Ovary (tissue), 10 donors: ENCODE measurements around the gene BTBD19. TPM values are rescaled to one million over a fixed set of nuclear protein-coding genes. Genes with fewer than 3 reads are reported as not detected.
"Not testable (repeated sequence)": the region's sequence is repeated elsewhere in the genome, so short reads cannot be mapped to it uniquely, and the experiment has no call there.

Source experiments
- DNase-seq, 5 donors: peaks; one replicate each; pipeline ENCODE4 v3.0.0-alpha.2; 2019 to 2020
- H3K27ac ChIP-seq, 2 donors: fragments of 200-600 bp; one replicate each; pipeline versions ENCODE4 v1.5.1 to v1.8.0; 2019 to 2022
- H3K27me3 ChIP-seq: fragments of 200-600 bp; one replicate; pipeline ENCODE4 v1.8.0; 2022
- H3K36me3 ChIP-seq: fragments of 200-600 bp; sonication (generic); one replicate; pipeline ENCODE4 v1.5.1; 2019
- H3K4me1 ChIP-seq: one replicate; pipeline ENCODE4 v1.8.1; 2013; ENCODE audit warnings: mild to moderate bottlenecking, moderate library complexity; ENCODE audit not compliant: insufficient read depth
- H3K4me3 ChIP-seq: fragments of 200-600 bp; sonication (generic); one replicate; pipeline ENCODE4 v1.5.1; 2017
- H3K9me3 ChIP-seq, 2 donors: fragments of 200-600 bp in 1 of 2; sonication (generic) in 1 of 2; one replicate each; pipeline versions ENCODE4 v1.5.1 to v1.8.1; 2013 to 2019; ENCODE audit warnings: mild to moderate bottlenecking in 1 of 2, moderate library complexity in 1 of 2
- CTCF ChIP-seq, 3 donors: fragments of 450-650 bp in 2 of 3; fragments of 200-600 bp in 1 of 3; IDR thresholded peaks; one replicate each; pipeline versions ENCODE4 v1.5.1 to v1.8.0; 2016 to 2022; ENCODE audit warnings: antibody characterized with exemption in 3 of 3, mild to moderate bottlenecking in 1 of 3
- EP300 ChIP-seq: sonication (generic); formaldehyde crosslinking; IDR thresholded peaks from one replicate; pipeline ENCODE4 v1.6.1; 2017; ENCODE audit warnings: antibody characterized with exemption
- POLR2A ChIP-seq: fragments of 450-650 bp; IDR thresholded peaks from one replicate; pipeline ENCODE4 v1.6.1; 2017; ENCODE audit warnings: antibody characterized with exemption, mild to moderate bottlenecking, moderate library complexity
- WGBS, 3 donors: extraction: QIAGEN DNeasy Blood & Tissue Kit in 1 of 3; methylation state at CpG; one replicate each; pipeline versions ENCODE4 v1.1.5 to v1.1.7; 2013 to 2017; 5-methylcytosine and 5-hydroxymethylcytosine counted together
- intact Hi-C, 4 donors: fragments of 100-400 bp; cut with DNase I; formaldehyde crosslinking; loops; one replicate each; pipeline versions ENCODE4 v1.11.0 to v1.15.1; 2022 to 2023
- long read RNA-seq, 3 donors: library from polyadenylated mRNA in 2 of 3; unstranded in 2 of 3; transcript quantifications; one replicate each; pipeline ENCODE4 v2.0.0 and lab custom pipeline, GENCODE V29; 2021 to 2026
- polyA plus RNA-seq, 2 donors: library from polyadenylated mRNA; stranded (reverse); fragments of 200-250 nt in 1 of 2; fragments of 350-450 nt in 1 of 2; fragmentation: Illumina TruSeq in 1 of 2; extraction: RNeasy Lipid Tissue Mini Kit (QIAGEN cat#74804) in 1 of 2; gene quantifications; one replicate each; pipeline ENCODE4 v1.2.3, GENCODE V29; 2013 to 2014
- total RNA-seq, 7 donors: library from RNA; depleted of rRNA in 2 of 7; stranded (reverse); fragments of >200 nt in 2 of 7; fragmentation: NEBNext Ultra II Directional in 3 of 7; extraction: Animal tissue kit (Norgen Biotek cat#: 25700) in 3 of 7; gene quantifications; one replicate each; pipeline versions ENCODE4 v1.1.0 to v1.2.4, GENCODE V29; 2016 to 2023
- donor health status: DM: no; HTN: no; CAD: no; lungs with moderate emphysema.
- donor health status: DM: no; HTN: no; CAD: no.
- donor health status: Bipolar disorder and iron deficiency.
- donor health status: DM: yes; HTN: yes; CAD: no.
- donor health status: DM: no; HTN: no; CAD: no.
- donor health status: DM: yes; HTN: yes; CAD: no.

Gene BTBD19
- total RNA-seq = 10 to 100 TPM in 5 of 7 donors, 1 to 10 TPM in 2; 7.7 to 24.3 (median 19.4) TPM
- polyA plus RNA-seq = 1 to 10 TPM; 7.1 to 8.5 TPM
- long read RNA-seq, donor 1, partial matches to known transcripts = 7 of 36 reads
- long read RNA-seq, donor 1, other reads (novel, unspliced or antisense) = 29 of 36 reads
- long read RNA-seq, donor 2 = 0 reads
- long read RNA-seq, donor 3, partial matches to known transcripts = 1 of 9 reads
- long read RNA-seq, donor 3, other reads (novel, unspliced or antisense) = 6 of 9 reads

GRCh38 chr1:44808063-44808937, at the start of gene BTBD19:
TSS of gene BTBD19 (plus strand) at chr1:44808523. CDS start at chr1:44808821, 298 bp downstream.
- Histone ChIP-seq H3K9me3 (no peaks in the 10 kb centered on the region), H3K36me3 (no peaks in the 10 kb centered on the region), H3K4me1 (peaks cover 43% of the 10 kb centered on the region), H3K27ac (peak within 1 kb of the TSS; percentile 99 to 100), H3K4me3 (peak within 1 kb of the TSS; percentile 25), H3K27me3 (no peaks in the 10 kb centered on the region)
- TF ChIP-seq CTCF (IDR thresholded peaks at IDR 0.05) (no peak), POLR2A (peak; percentile 77)
- 5 to 7% (median 7%) methylated on average over 23 of the region's 23 CpGs for WGBS, 3 donors
- peak; percentile 91 to 93 (median 93) for DNase-seq
- intact Hi-C loops = loop anchor here in 1 of 4 donors (10.0 kb wide), 1 partner anchor 497 kb away; no protein-coding TSS in a partner anchor

GRCh38 chr1:44759077-44759476, 49.2 kb upstream of the BTBD19 start:
- intact Hi-C loops = no loop called here
- TF ChIP-seq CTCF (IDR thresholded peaks at IDR 0.05) (no peak), EP300 (no peak), POLR2A (no peak)
- WGBS, 3 donors = 86 to 95% (median 90%) methylated on average over 11 of the region's 11 CpGs
- H3K9me3 ChIP-seq = no peaks in the 10 kb centered on the region
- no peaks in the 10 kb centered on the region for H3K4me1 ChIP-seq
- no peak overlapping the region for H3K4me3 ChIP-seq
- no peaks in the 10 kb centered on the region for H3K27me3 ChIP-seq
- H3K36me3 ChIP-seq = no peaks in the 10 kb centered on the region
- DNase-seq = no peak
- no peak overlapping the region for H3K27ac ChIP-seq

GRCh38 chr1:44760876-44761275, 47.4 kb upstream of the BTBD19 start:
- Histone ChIP-seq H3K4me1 (no peaks in the 10 kb centered on the region), H3K36me3 (no peaks in the 10 kb centered on the region), H3K27ac (no peak overlapping the region), H3K9me3 (no peaks in the 10 kb centered on the region), H3K27me3 (no peaks in the 10 kb centered on the region), H3K4me3 (no peak overlapping the region)
- WGBS, 3 donors = 65 to 80% (median 69%) methylated on average over 3 of the region's 3 CpGs
- TF ChIP-seq EP300 (no peak), CTCF (IDR thresholded peaks at IDR 0.05) (no peak), POLR2A (no peak)
- DNase-seq = no peak
- intact Hi-C loops = no loop called here

- H3K9me3 ChIP-seq, DNase-seq, H3K4me3 ChIP-seq, intact Hi-C loops, H3K4me1 ChIP-seq, H3K27me3 ChIP-seq, H3K27ac ChIP-seq, H3K36me3 ChIP-seq: not testable (repeated sequence)
- WGBS, 3 donors = 92 to 93% (median 93%) methylated on average over 6 of the region's 6 CpGs
These were observed 41.9 kb upstream of the BTBD19 start for GRCh38 chr1:44766421-44766820.
